Gastrocnemius medialis (tissue), 4 donors: ENCODE measurements around the gene ZNF865. TPM values are rescaled to one million over a fixed set of nuclear protein-coding genes. Genes with fewer than 3 reads are reported as not detected.

Source experiments
- ATAC-seq, 2 donors: fragments of 150-250 bp; one replicate each; pipeline ENCODE4 v1.9.1; 2016
- DNase-seq, 2 donors: peaks; one replicate each; pipeline ENCODE4 v3.0.0-alpha.2; 2019
- H3K27ac ChIP-seq, 4 donors: fragments of 200-600 bp; sonication (generic); 1 replicate in 1 of 4; 2 replicates in 3 of 4; pipeline ENCODE4 v1.5.1; 2016 to 2018; ENCODE audit warnings: mild to moderate bottlenecking in 2 of 4, moderate library complexity in 1 of 4
- H3K27me3 ChIP-seq, 3 donors: fragments of 200-600 bp; sonication (generic) in 2 of 3; 1 replicate in 1 of 3; 2 replicates in 2 of 3; pipeline versions ENCODE4 v1.5.1 to v1.6.0; 2016 to 2019; ENCODE audit warnings: mild to moderate bottlenecking in 1 of 3, moderate library complexity in 1 of 3
- H3K36me3 ChIP-seq, 2 donors: fragments of 200-600 bp; sonication (generic) in 1 of 2; one replicate each; pipeline ENCODE4 v1.5.1; 2017 to 2018
- H3K4me1 ChIP-seq, 2 donors: fragments of 200-600 bp; sonication (generic) in 1 of 2; one replicate each; pipeline ENCODE4 v1.5.1; 2016 to 2017; ENCODE audit warnings: mild to moderate bottlenecking in 2 of 2
- H3K4me3 ChIP-seq, 4 donors: fragments of 200-600 bp; sonication (generic) in 3 of 4; 1 replicate in 1 of 4; 2 replicates in 3 of 4; pipeline ENCODE4 v1.5.1; 2016 to 2019; ENCODE audit warnings: mild to moderate bottlenecking in 2 of 4
- H3K9me3 ChIP-seq, 3 donors: fragments of 200-600 bp; sonication (generic) in 2 of 3; 1 replicate in 1 of 3; 2 replicates in 2 of 3; pipeline ENCODE4 v1.5.1; 2016 to 2019
- POLR2A ChIP-seq, 2 donors: fragments of 450-650 bp; IDR thresholded peaks; one replicate each; pipeline ENCODE4 v1.6.1; 2017; ENCODE audit warnings: antibody characterized with exemption in 2 of 2, mild to moderate bottlenecking in 2 of 2, moderate library complexity in 2 of 2
- in situ Hi-C, 4 donors: fragments of 200-750 bp; cut with MboI; loops; one replicate each; pipeline versions ENCODE4 v1.15.0 to v1.8.0; 2017; ENCODE audit warnings: low sequenced_read_pairs in 4 of 4
- intact Hi-C: fragments of 100-400 bp; cut with DNase I; formaldehyde crosslinking; loops from one replicate; pipeline ENCODE4 v1.15.1; 2023; ENCODE audit warnings: low total_unique reads
- total RNA-seq, 4 donors: library from RNA; depleted of rRNA; stranded (reverse); fragments of >200 nt; gene quantifications; one replicate each; pipeline versions ENCODE4 v1.1.0 to v1.2.3, GENCODE V29; 2016
- TF ChIP-seq, protein P1 (sequence below), 5 experiments: fragments of 450-650 bp in 3 of 5; fragments of 200-600 bp in 2 of 5; sonication (generic) in 2 of 5; IDR thresholded peaks in 4 of 5; conservative IDR thresholded peaks in 1 of 5; 1 replicate in 4 of 5; 2 replicates in 1 of 5; pipeline ENCODE4 v1.5.1; 2016 to 2019; ENCODE audit warnings: antibody characterized with exemption in 5 of 5, mild to moderate bottlenecking in 3 of 5, moderate library complexity in 3 of 5

The ZNF865 gene
- total RNA-seq, 4 donors from 2014 or later, result 10.3 to 23.4 (median 15.2) TPM

DNA sequence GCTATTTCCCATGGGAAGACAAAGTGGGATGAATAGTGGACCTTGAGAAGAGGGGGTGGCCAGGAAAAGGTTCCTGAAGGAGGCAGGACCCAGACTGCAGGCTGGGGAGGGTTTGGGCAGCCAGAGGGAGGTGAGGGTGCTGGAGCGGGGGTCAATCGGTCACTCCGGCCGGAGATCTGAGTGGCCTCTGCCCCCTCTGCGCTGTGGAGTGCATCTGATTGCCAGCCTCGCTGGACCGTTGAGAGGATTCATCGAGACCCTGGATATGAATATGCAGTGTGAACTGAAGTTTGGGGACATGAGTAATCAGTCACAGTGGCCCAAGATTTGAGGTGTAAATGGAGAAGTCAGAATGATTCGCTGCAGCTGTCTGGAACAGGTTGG, 29.9 kb downstream of the ZNF865 start:
- TF ChIP-seq, protein P1, sequence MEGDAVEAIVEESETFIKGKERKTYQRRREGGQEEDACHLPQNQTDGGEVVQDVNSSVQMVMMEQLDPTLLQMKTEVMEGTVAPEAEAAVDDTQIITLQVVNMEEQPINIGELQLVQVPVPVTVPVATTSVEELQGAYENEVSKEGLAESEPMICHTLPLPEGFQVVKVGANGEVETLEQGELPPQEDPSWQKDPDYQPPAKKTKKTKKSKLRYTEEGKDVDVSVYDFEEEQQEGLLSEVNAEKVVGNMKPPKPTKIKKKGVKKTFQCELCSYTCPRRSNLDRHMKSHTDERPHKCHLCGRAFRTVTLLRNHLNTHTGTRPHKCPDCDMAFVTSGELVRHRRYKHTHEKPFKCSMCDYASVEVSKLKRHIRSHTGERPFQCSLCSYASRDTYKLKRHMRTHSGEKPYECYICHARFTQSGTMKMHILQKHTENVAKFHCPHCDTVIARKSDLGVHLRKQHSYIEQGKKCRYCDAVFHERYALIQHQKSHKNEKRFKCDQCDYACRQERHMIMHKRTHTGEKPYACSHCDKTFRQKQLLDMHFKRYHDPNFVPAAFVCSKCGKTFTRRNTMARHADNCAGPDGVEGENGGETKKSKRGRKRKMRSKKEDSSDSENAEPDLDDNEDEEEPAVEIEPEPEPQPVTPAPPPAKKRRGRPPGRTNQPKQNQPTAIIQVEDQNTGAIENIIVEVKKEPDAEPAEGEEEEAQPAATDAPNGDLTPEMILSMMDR (IDR thresholded peaks at IDR 0.05 in 4 of 5, conservative IDR thresholded peaks at IDR 0.05 in 1 of 5), result no peak
- no peak for TF ChIP-seq POLR2A (IDR thresholded peaks at IDR 0.05)
- peak overlapping the region; percentile 92 to 100 (median 96) for H3K4me3 ChIP-seq
- in situ Hi-C loops (loop anchor here in 3 of 4 donors (10.0 to 25.0 kb wide), 3 partner anchors 51 to 498 kb away; partner anchors contain the start of genes TNNT1 (in 1 of the 3) and ZNF579 (in 1 of the 3)), intact Hi-C loops (loop anchor here (2.0 to 5.0 kb wide), 2 partner anchors 38 to 55 kb away; partner anchors contain the start of genes FIZ1 and ZNF579)
- H3K27ac ChIP-seq, result peak overlapping the region; percentile 90 to 100 (median 98)
- H3K27me3 ChIP-seq, result no peaks in the 10 kb centered on the region
- no peaks in the 10 kb centered on the region for H3K36me3 ChIP-seq
- ATAC-seq (peak in 1 of 2 donors; percentile 4), DNase-seq (no peak)
- peaks cover 47 to 53% of the 10 kb centered on the region in 2 donors for H3K4me1 ChIP-seq
- H3K9me3 ChIP-seq, result no peaks in the 10 kb centered on the region

DNA sequence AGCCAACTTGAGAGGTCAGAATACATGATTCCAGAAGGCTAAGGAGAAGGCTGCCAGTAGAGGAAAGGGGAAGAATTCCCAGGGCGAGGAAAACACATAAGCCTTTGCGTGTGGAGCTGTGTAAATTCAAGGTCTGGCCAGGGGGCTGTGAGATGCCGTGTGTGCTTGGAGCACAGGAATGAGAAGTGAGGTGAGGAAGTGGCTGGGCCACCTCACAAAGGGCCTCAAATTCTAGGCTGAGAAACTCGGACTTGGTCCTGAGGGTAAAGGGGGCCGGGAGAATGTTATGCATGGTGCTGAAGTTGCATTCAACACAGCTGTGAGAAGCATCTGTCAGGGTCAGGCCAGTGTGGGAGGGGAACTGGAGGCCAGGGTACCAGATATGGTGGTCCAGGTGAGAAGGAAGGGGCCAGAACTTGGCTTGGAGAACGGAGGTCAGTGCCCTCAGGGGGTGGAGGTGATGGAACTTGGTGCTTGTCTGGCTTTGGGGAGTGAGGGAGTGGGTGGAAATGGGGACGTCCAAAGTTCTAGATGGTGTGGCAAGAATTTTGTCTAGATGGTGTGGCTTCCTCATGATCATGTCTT, 30.5 kb downstream of the ZNF865 start:
- H3K27ac ChIP-seq, result peak overlapping the region; percentile 90 to 100 (median 98)
- H3K4me3 ChIP-seq, result peak overlapping the region; percentile 92 to 100 (median 96)
- no peaks in the 10 kb centered on the region for H3K36me3 ChIP-seq
- DNase-seq (no peak), ATAC-seq (no peak)
- no peaks in the 10 kb centered on the region for H3K27me3 ChIP-seq
- no peaks in the 10 kb centered on the region for H3K9me3 ChIP-seq
- no peak for TF ChIP-seq POLR2A (IDR thresholded peaks at IDR 0.05)
- TF ChIP-seq, protein P1 (IDR thresholded peaks at IDR 0.05 in 4 of 5, conservative IDR thresholded peaks at IDR 0.05 in 1 of 5), result no peak
- in situ Hi-C loops, result loop anchor here in 3 of 4 donors (10.0 to 25.0 kb wide), 3 partner anchors 51 to 499 kb away; partner anchors contain the start of genes TNNT1 (in 1 of the 3) and ZNF579 (in 1 of the 3)
- peaks cover 50 to 54% of the 10 kb centered on the region in 2 donors for H3K4me1 ChIP-seq
- intact Hi-C loops, result loop anchor here (2.0 to 5.0 kb wide), 2 partner anchors 39 to 55 kb away; partner anchors contain the start of genes FIZ1 and ZNF579

DNA sequence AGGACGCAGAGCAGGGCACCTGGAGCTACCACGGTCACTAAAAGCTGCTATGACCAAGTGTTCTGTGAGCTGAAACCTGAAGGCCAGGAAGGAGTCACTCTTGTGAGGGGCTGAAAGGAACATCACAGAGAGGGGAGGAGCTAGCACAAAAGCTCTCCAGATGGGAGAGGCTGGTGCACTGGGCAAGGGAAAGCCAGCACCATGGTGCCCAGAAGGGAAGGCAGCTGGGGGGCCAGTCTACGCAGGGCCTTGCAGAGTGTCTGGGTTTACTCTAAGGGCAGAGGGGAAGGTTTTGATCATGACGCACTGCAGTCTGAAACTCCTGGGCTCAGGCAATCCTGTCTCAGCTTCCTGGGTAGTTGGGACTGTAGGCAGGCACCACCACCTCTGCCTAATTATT, 31.3 kb downstream of the ZNF865 start:
- in situ Hi-C loops, result loop anchor here in 3 of 4 donors (10.0 to 25.0 kb wide), 3 partner anchors 52 to 499 kb away; partner anchors contain the start of genes TNNT1 (in 1 of the 3) and ZNF579 (in 1 of the 3)
- Histone ChIP-seq H3K4me3 (peak overlapping the region in 3 of 4 donors; percentile 92 to 100 (median 92)), H3K27me3 (no peaks in the 10 kb centered on the region), H3K9me3 (no peaks in the 10 kb centered on the region), H3K36me3 (no peaks in the 10 kb centered on the region), H3K27ac (peak overlapping the region; percentile 90 to 100 (median 98)), H3K4me1 (peaks cover 50 to 57% of the 10 kb centered on the region in 2 donors)
- no peak for ATAC-seq
- no peak for DNase-seq
- TF ChIP-seq POLR2A (IDR thresholded peaks at IDR 0.05), result no peak
- TF ChIP-seq, protein P1 (IDR thresholded peaks at IDR 0.05 in 4 of 5, conservative IDR thresholded peaks at IDR 0.05 in 1 of 5), result no peak
- intact Hi-C loops, result loop anchor here (5.0 kb wide), 1 partner anchor 39 kb away; the partner anchor contains the start of gene FIZ1

DNA sequence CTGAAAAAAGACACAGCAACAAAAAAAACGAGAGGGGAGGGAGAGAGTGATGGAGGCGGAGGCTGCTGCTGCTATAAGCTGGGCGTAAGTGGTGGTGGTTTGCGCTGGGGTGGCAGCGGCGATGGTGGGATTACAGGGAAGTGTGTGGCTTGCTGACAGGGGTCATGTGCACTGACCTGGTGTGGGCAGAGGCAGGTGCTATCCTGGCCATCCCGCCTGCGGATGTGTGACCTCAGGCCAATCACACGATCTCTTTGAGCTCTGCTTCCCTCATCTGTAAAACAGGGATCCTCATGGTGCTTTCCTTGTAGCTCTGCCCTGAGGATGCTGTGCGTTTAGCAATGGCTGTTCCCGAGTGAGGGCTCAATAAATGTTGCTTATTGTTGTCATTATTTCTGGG, 32.1 kb downstream of the ZNF865 start:
- no peak overlapping the region for H3K4me3 ChIP-seq

More for the DNA sequence above, 32.1 kb downstream of the ZNF865 start:
- no peaks in the 10 kb centered on the region for H3K36me3 ChIP-seq
- no peak for DNase-seq
- peaks cover 52 to 65% of the 10 kb centered on the region in 2 donors for H3K4me1 ChIP-seq
- intact Hi-C loops, result loop anchor here (5.0 kb wide), 1 partner anchor 40 kb away; the partner anchor contains the start of gene FIZ1
- H3K9me3 ChIP-seq, result no peaks in the 10 kb centered on the region
- no peaks in the 10 kb centered on the region for H3K27me3 ChIP-seq
- in situ Hi-C loops, result loop anchor here in 3 of 4 donors (10.0 to 25.0 kb wide), 3 partner anchors 53 to 500 kb away; partner anchors contain the start of genes TNNT1 (in 1 of the 3) and ZNF579 (in 1 of the 3)
- ATAC-seq, result no peak
- TF ChIP-seq, protein P1 (IDR thresholded peaks at IDR 0.05 in 4 of 5, conservative IDR thresholded peaks at IDR 0.05 in 1 of 5), result no peak
- TF ChIP-seq POLR2A (IDR thresholded peaks at IDR 0.05), result no peak
- H3K27ac ChIP-seq, result peak overlapping the region in 2 of 4 donors; percentile 90 to 100
